Daoy (cell line): ENCODE results near the gene DAPK1. TPM values are rescaled to one million over a fixed set of nuclear protein-coding genes. Genes with fewer than 3 reads are reported as not detected.
"Not testable (repeated sequence)": the region's sequence is repeated elsewhere in the genome, so short reads cannot be mapped to it uniquely, and the experiment has no call there.

ENCODE experiments used
- DNase-seq: peaks from one replicate; pipeline ENCODE4 v3.0.0-alpha.2; 2015; ENCODE audit warnings: low read depth
- total RNA-seq: library from RNA; depleted of rRNA; stranded (reverse); fragments of >200 nt; shearing (Covaris generic); gene quantifications from 2 replicates; pipeline ENCODE4 v1.2.3, GENCODE V29; 2014; rRNA removed

DAPK1 gene
- total RNA-seq, 1 experiment from 2014 or later = 31.3 TPM

DNA sequence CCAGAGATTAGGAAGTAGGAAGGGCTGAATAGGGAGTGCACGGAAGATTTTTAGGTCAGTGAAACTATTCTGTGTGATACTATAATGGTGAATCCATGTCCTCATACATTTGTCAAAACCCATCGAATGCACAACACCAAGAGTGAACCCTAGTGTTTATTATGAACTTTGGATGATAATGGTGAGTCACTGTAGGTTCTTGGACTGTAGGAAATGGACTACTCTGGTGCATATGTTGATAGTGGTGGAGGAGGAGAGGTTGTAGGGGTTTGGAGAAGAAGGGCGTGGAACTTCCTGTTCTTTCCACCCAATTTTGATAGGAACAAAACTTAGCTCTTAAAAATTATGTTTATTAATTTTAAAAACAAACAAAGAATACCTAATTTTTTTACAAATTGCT, 242.5 kb downstream of the DAPK1 start:
- no peak for DNase-seq

DNA sequence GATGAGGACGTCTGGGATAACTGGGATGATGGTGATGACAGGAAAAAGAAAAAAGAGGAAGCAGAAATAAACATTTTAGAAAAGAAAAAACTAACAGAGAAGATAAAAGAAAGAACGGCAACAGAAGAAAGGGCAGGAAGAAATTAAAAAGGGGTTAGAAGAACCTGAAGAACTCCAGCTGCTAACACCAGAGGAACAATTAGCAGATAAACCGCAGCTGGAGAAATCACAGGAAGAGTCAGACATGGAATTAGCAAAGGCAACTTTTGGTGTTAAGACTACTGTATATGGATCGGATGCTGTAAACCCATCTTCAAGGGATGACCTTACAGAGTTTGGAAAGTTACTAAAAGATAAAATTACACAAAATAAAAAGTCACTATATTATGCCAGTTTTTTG, 243.7 kb downstream of the DAPK1 start:
- no peak for DNase-seq

DNA sequence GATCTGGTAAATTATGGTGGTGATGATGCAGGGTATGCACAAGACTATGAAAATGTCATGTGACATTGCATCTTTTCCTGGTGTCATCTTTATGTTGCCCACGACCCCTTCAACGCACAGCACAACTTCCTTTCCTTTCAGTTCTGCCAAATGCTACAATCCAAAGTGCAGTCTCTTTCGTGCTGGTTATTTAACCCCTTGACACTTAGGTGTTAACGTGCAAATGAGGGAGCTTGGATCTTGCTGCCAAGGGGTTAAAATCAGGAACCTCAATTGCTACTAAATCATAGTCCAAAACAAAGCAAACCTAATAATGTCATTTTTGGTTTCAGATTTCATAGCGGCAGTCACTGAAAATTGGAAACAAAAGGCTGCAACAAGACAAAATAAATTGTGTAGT, 244.2 kb downstream of the DAPK1 start:
- no peak for DNase-seq

DNA sequence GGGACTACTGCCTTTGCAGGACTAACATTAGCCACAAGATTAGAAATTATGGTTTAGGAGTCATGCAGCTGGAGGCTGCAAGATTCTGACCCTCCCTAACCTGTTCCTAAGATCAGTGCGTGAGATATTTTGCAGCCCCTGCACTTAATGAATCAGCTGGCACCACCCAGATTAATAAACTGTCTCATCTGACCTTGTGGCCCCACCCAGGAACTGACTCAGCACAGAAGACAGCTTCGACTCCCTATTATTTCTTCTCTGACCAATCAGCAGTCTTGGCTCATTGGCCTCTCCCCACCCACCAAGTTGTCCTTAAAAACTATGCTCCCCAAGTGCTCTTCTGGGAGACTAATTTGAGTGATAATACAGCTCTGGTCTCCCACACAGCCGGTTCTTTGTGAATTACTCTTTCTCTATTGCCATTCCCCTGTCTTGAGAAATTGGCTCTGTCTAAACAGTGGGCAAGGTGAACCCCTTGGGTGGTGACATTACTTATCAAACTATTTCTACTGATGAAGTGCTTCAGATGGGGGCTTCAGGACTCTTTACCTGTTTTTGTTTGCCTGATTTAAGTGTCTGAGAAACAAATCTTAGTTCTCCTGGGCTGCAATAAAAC, 245.3 kb downstream of the DAPK1 start:
- peak; percentile 7 for DNase-seq

DNA sequence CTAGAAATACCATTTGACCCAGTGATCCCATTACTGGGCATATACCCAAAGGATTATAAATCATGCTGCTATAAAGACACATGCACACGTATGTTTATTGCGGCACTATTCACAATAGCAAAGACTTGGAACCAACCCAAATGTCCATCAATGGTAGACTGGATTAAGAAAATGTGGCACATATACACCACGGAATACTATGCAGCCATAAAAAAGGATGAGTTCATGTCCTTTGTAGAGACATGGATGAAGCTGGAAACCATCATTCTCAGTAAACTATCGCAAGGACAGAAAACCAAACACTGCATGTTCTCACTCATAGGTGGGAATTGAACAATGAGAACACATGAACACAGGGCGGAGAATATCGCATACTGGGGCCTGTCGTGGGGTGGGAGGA, 246.6 kb downstream of the DAPK1 start:
- DNase-seq = not testable (repeated sequence)

DNA sequence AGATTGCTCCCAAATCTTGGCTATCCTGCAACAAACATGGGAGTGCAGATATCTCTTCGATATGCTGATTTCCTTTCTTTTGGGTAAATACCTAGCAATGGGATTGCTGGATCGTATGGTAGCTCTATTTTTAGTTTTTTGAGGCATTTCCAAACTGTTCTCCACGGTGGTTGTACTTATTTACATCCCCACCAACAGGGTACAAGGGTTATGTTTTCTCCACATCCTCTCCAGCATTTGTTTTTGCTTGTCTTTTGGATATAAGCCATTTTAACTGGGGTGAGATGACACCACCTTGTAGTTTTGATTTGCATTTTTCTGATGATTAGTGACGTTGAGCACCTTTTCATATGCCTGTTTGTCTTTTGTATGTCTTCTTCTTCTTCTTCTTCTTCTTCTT, 248.5 kb downstream of the DAPK1 start:
- no peak for DNase-seq

DNA sequence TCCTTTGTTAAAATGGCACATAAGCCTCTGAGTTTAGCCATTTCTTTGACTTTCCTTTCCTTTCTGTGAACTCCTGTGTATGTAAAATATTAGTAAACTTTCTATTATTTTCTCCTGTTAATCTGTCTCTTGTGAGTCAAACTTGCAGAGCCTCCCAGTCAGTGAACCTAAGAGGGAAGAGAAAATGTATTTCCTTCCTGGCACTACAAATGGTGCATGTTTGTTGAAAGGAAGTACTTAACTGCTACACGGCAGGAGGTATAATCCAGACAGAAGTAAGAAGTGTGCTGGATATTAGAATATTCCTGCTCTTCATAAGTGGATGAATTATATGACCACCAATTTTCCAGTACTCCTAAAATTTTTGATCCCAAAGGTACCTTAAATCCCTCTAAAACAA, 251.2 kb downstream of the DAPK1 start:
- no peak for DNase-seq

DNA sequence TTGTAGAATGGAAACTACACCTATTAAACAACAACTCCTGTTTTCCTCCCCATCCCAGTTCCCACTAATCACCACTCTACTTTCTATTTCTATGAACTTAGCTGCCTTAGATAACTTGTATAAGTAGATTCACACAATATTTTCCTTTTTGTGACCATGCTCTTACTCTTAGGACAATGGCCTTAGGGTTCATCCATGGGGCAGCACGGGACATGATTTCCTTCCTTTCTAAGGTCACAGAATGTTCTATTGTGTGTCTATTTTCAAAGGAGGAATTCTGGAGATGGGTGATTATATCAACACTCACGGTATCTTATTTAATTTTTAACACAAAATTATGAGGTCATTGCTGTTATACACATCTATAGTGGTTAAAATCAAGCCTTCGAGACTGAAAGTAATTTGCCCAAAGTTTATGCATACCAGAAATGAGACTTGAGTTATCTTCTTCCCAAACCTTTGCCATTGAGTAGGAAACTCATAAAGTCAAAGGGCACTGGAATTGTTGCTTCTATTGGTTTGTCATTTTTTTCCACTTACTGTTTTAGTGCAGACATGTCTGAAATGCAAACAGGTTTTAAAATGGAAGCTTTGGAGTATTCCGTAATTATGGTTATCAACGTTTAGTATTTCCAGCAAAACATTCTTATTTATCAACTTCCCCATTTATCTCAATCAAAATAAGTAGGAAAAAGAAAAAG, 251.8 kb downstream of the DAPK1 start:
- no peak for DNase-seq

DNA sequence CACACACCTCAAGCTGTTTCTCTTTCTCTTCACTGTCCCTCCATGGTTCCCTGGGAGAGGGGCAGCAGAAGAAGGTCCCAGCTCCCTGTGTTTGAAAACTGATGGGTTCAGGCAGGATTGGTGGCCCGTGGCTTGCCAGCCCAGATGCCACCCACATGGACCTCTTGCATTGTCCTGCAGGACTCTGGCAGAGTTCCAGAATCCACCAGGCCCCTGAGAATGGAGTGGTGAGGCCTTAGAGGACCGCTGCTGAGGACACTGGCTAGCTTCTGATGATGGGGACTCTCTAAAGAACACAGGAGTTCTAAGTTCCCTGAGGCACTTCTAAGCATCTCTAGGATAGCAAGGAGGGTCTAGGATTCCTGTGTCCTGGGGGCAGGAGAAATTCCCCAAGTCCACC, 253.1 kb downstream of the DAPK1 start:
- DNase-seq = no peak

DNA sequence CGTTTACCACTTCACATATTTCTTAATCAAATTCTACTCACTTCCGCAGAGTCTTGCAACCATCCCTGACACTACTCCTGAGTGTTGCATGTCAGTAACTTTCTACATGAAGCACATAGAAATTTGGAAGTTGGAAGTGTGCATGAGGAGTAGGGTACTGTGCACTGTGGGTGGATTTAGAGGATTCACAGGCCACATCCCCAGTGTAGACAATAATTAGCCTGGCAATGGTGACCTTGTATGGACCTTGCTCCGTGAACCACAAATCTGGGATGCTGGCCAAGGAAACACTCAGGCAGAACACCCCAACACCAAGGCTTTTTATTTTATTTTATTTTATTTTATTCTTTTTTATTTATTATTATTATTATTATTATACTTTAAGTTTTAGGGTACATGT, 253.8 kb downstream of the DAPK1 start:
- DNase-seq = no peak

DNA sequence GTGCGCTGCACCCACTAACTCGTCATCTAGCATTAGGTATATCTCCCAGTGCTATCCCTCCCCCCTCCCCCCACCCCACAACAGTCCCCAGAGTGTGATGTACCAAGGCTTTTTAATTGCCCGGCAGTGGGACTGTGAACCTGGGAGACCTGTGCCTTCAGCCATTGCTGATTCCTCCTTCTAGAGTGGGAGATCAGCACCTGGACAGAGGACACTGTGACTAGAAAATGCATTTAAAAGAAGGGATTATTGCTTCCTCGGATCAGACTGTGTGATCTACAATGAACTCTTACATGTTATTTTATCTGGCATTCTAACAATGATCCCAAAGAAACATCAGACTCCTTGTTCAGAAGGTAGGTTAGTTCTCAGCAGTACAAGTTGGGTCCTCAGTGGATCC, 254.2 kb downstream of the DAPK1 start:
- DNase-seq = no peak

DNA sequence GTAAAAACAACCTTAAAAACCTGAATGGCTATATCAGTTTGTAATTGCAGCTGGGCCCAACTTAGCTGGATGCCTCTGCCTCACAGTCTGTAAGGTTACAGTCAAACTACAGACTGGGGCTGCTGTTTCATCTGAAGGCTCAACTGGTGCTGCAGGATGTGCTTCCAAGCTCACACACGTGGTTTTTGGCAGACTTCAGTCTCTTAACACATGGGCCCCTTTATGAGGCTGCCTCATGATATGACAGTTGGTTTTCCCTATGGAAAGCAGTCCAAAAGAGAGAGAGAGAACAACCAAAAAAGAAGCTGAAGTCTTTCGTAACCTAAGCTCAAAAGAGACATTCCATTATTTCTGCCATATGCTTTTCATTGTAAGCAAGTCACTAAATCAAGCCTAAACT, 255.6 kb downstream of the DAPK1 start:
- DNase-seq = no peak

Other genes with a start within 250 kb of the DAPK1 start
- gene CTSL, start 228.3 kb downstream of the DAPK1 start, total RNA-seq = 159 and 213 TPM in 2 replicates